ENCODE results near the gene CCDC91.

The CCDC91 gene

DNA sequence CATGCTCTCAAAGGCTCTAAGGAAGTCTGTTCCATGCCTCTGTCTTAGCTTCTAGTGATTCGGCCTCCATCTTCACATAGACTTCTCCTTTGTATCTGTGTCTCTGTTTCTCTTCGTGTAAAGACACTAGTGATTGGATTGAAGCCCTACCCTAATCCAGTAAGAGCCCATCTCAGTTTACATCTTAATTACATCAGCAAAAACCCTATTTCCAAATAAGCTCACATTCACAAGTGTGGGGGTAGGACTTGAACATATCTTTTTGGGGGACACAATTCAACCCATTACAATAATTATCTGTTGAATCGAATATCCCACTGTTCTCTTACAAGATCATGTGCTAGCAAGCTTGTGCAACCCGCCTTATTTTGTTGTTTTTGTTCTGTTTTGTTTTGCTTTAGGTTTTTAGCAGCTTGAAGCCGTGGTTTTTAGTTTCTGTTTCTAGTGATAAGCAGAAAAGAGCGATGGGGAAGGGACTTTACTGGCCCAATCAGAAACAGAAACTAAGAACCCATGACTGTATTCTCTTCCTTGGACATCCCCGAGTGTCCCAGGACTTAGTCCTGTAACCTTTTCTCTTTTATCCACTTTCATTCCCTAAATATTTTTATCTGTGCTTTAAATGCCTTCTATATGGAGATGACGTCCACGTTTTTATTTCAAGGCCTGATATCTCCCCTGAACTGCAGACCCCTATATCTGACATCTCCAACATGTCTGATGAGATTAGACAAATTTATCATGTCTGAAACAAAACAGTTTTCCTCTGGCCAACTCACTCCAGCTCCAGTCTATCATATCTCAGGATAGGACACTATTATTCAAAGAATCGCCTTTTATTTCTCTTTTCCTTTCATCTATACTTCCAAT is 353.0 kb downstream of the CCDC91 start:
- no peak for DNase-seq

DNA sequence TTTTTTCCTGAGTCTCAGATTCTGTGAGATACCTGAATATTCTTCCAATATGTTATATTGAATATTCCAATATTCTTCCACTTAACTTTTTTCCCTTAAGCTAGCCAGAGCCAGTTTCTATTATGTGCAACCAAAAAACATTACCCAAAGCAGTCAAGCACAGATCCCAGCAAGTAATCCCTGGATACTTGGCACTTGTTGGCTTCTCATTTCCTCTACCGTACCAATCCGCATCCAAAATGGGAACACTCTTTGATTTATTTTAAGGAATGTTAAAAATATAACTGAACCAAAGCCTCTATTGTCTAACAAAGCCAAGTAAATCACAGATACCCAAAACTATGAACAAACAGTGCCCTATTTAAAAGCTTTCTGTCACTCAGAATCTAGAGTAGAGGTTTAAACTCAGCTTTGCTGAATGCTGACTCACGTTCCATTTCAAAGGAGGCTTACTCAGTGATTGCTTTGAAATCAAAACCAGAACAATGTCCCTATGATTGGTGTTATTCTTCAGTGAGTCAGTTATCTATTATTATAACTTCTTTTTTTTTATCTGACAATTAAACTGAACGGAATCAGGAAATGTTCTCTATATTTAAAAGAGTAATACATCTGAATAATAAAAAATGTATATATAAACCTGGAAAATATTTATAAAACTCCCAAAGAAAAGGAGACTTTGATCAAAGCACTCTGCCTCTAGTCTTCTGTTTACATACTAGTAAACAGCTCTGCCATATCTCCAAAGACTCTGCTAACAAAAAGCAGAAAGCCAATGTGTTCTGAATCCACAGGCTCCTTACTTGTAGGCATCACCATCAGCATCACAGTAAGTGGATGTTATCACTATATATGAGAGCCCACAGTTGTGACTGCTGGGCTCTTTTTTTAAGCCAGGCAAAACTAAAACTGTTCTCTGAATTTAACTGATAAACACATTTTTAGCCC is 360.8 kb downstream of the CCDC91 start:
- no peak for DNase-seq

DNA sequence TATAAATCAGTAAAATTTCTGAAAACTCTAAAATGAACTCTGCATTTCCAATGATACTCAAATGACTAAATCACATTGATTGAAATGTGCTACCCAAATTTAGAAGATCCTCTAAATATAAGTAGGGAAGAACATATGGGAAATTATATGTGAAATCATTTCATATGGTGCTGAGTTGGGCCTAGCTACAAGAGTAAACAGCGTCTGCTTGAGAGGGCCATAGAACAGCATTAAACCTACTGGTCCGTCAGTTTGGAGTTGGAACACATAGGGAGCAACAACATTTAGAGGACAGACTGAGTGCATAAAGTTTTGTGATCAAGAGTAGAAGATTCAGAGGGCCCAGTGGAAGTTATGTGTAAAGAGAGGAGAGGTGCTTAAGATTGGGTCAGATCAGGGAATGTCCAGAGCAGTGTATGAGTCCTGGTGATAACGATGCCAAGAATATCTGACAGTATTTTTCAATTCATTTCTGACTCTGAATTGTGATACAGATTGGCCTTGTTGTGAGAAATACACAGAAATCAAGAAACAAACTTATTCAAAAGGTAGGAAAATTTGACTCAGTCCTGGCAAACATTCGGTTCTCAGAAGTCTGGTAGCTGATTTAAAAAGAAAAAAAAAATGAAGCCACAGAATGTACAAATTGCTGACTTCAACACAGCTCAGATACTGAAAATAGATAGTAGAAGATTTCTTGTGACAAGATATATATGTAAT is 362.2 kb downstream of the CCDC91 start:
- DNase-seq = no peak

DNA sequence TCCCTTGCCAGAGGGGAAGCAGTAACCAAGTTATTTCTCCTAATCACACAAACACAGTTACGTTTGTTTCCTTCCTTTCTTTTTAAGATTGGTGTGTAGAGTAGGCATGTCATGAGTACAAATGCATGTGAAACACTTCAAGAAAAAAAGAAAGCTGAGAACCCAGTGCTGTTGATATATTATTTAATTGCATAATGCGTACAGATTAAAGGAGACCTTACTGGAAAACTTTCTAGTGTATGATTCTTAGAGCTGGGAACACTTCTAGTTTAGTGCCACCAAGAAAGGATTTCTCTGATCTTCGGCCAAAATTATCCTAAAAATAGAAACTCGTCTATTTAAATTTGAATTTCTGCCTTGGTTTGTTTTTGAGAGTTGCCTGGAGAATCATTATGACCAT is 365.5 kb downstream of the CCDC91 start:
- no peak for DNase-seq

DNA sequence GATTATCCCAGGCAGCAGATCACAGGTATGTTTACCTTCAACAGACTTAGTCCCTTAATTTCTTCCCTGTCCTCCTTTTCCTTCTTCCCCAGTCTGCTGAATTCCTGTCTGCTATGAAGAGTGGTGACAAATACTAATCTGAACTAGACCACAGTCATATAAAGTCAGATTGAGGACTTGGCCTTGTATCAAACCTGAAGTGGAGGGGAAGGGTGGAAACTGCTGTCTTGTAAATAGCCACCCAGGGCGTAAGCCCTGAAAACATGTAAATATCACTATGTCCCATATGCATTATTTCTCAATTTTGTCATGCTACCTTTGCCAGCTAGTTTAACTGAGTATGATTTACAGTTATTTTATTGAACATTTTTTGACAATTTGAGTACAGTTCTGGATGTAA is 368.0 kb downstream of the CCDC91 start:
- no peak for DNase-seq

DNA sequence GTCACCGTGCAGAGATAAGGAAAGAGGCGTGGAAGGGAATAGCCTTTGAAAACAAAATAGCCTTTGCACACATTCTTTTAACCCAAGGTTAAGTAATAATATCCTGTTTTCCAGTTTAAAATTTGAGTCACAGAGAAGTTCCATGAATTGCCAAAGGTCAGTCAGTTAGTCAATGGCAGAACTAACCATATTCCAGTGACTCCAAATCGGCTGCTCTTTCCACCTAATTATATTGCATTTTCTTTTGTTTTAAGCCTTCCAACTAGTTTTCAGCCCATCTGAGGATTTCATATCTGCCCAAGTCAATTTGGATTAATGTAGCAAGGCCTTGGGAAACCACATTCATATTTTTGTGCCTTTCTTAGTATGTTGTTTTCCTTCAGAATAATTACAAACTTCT is 373.0 kb downstream of the CCDC91 start:
- no peak for DNase-seq

DNA sequence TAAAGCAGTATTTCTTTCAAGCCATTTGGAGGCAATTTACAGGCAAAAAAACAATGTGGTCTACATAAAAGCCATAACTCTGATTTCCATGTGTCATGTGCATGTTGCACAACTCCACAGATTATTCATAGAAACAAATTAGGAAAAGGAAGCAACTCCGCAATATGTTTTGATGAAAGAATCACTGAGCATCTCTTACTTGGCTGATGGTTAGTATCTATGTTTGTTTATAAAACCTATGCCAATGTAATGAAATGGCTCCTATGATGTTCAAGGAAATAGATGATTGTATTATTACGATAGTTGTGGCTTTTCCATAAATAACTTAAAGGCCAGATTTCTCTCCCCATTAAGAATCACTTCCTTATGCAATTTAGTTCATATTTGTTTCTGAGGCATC is 373.7 kb downstream of the CCDC91 start:
- no peak for DNase-seq

DNA sequence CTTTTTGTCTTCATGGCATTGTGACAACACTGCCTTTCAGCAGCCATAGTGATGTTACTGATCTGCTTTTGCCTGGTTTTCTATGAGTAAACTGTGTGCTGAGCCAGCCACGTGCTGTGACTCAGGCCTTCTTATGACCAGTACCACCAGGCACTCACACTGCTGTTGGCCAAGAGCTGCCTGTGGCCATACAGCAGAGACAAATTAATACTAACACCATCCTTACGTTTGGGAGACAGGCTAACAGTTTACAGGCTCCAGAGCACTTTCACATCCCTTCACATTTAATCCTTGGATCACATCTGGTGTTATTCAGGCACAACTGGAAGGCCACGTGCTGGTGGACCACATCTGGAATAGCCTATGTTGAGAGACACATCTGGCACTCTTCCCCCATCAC is 377.9 kb downstream of the CCDC91 start:
- no peak for DNase-seq

DNA sequence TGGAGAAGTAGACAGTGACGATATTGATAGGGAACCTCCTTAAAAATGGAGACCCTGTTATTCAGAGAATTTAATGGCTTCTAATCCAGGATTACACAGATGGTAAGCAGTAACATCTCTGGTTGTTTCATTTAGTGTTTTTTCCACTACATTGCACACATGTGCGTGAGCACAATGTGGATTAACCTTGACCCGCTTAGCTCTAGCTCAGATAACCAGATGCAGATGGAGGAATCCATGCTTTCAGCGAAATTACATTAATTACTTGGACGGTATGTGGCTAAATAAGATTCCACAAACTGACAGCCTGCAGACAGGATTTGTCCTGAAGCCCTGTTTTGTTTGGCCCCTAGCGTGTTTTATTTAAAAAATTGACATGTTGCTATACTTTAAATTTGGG is 378.4 kb downstream of the CCDC91 start:
- no peak for DNase-seq

DNA sequence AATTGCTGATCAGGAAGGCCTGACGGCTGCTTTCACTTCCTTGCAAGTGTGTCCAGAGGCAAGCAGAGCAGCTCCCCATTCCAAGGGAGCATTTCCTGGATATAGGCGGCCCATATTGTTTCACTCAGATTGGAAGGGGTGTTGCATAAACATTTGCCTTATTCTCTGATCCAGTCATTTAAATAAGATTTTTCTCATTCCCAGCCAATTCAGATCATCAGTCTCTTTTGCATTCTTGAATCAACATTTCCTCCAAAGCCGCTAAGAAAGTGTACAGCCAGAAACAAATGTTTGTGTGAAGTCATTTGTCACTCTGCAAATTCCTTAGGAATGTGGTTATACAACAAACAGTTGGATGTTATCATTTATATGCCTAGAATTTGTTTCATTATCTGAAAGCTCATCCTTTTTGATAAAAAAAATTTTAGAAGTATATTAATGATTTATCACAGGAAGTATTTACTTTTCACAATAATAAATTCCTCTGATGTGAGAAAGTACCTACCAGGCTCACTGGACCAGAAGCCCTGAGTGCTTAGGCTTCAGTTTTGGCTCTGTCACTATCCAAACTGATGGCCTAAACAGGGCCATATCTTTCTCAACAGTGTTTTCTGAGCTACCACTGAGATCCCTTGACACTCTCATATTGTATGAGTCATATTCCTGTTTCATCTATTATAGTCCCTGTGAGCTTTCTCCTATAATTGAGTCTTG is 379.6 kb downstream of the CCDC91 start:
- no peak for DNase-seq

DNA sequence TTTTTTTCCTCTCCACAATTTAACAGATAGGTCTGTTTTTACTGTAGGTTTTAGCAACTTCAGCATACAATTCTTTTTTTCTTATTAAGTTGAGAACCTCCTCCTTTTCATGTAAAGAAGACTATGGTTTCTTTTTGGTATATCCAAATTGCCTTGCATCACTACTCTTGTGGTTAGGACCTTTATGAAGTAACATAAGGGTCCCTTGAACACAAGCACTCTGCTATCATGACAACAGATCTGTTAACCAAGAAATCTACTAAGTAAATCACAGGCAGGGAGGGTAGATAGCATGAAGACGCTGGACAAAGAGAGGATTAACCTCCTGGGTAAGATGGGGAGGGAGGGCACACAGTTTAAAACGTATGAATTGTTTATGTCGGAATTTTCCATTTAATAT is 380.6 kb downstream of the CCDC91 start:
- DNase-seq = no peak

DNA sequence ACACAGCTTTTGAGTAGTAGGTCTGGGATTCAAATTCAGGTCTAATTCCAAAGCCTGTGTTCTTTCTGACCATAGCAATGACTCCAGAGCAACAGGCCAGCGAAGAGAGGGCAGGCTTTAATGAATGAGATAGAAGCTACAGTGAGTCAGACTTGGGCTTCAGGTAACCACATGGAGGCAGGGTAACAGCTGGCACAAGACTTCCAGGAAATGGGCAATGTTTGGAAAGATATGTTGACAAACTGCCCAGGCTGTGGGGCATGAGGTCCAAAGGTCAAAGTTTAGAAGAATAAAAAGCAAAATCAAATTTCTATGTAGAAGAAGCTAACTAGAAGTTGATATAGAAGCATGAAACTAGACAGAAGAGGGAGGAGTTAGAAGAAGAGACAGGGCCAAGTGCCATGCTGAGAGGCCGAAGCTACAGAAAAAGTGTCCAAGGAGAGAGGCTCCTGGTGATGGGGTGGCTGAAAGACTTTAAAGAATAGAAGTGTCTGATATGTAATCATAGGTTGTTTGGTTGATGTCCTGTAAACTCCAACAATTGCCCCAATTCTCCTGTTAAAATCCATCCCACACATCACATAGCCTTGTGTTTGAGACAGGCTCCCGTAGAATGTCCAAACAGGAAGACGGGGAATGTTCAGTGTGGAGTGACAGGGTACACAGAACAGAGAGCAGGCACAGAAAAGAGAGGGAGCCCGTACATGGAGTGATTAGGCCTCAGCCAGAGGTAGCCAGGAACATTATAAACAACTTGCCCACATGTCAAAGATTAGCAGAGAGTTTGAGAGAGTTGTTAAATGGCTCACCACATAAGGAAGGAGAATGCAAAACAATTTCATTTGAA is 384.7 kb downstream of the CCDC91 start:
- DNase-seq = no peak

DNA sequence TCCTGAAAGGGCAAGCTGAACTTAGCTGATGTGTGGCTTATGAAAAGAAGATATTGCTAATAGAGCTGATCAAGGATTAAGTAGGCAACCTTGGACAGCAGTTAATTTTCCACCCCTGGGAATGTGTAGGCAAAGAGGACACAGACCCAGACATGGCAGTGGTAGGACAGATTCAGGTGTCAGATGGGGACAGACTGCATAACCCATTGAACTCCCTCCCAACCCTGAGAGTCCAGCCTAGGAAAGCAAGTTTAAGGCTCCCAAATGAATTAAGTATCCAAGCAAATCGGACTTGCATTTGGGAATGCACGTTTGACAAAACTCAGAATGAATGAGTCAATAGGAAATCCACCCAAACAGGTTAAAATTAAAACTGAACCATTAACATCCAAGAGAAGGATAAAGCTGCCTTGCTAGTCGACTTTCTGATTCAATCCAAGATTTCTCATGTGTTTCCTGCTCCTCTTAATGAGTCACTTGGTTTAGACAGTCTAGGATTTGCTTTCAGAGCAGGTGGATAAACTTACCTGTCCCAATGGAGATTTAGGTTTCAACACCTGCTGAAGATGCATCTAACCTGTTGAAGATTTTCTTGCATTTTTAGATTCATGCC is 385.4 kb downstream of the CCDC91 start:
- DNase-seq = no peak

DNA sequence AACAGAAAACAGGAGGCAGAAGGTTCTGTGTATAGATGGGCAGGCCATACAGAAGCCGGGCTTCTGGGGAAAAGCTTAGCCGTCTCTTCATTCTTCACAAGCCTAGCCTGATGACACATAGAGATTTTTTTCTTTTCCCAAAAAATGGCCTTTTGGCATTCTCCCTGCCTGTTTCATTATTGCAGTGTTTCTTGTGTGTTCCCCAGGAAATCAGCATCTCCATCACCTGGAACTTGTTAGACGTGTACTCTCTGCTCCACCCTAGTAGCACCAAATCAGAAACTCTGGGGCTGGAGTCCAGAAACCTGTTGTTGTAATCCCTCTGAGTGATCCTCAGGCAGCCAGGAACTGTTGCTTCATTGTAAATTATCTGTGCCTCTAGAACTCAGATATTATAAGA is 388.1 kb downstream of the CCDC91 start:
- DNase-seq = no peak

DNA sequence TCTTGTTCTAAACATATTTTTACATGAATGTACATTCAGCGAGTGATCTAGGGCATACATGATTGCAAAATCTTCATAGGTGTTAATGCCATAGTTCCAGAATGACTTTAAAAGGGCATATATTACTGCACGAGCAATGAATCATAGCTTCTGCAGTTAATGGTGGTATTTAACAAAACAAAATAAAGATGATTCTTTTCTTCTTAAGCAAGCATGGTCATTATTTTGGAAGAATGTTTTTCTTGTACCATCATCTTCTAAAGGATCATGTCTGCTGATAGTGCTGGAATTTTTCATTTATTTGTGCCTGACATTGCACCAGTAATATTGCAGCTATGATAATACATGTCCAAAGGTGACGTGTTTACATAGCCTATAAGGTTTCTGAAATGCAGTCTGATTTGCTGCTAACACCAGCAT is 388.6 kb downstream of the CCDC91 start:
- DNase-seq = no peak

DNA sequence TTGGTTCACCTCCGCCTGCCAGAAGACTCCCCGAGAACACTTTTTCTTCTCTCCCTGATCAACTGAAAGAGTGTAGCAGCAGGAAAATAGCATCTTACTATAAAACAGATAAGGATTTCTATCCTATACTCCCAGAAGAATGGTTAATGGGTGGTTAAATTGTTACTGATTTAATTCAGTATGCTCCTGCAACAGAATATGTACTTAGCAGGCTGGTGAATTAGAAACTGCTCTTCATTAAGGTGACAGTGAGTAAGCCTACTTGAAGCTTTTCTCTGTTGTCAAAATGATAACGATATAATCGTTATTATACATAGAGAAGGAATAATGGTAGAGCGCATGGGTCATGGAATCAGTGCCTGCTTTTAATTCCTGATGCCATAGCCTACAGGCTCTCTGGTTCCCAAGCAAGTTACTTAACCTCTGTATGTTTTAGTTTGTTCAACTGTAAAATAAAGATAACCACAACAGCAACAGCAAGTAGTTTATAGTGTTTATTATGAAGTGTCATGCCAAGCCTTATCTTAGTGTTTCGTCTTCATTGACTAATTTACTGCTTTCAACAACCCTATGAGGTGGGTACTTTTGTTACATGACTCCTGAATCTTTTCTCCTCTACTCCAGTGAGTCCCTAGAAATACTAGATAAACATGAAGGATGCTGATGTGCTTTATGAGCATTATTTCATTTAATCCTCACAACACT is 392.6 kb downstream of the CCDC91 start:
- no peak for DNase-seq

DNA sequence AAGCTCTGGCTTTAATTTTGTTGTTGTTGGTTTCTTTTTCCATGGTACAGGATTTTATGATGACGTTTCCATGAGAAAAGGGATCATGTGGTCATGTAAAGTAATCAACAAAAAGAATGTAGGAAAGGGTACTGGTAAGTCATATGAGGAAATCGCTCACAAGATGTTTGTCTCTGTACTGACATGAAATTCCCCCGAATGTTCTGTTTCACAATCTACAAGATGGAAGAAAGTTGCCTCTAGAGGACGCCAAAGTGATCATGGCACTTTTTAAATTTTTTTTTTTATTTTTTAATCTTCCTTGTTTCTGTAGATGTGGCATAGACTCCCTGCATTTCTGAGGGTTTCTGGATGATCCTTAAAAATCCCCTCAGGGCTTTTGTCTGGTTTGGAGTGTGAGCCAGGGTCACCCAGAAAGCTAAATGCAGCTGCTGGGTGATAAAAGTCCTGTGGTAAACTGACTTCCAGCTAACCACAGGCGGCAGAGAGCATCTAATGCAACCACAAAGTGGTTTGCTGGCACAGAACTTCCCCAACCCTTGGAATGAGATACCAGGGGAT is 393.5 kb downstream of the CCDC91 start:
- DNase-seq = no peak

DNA sequence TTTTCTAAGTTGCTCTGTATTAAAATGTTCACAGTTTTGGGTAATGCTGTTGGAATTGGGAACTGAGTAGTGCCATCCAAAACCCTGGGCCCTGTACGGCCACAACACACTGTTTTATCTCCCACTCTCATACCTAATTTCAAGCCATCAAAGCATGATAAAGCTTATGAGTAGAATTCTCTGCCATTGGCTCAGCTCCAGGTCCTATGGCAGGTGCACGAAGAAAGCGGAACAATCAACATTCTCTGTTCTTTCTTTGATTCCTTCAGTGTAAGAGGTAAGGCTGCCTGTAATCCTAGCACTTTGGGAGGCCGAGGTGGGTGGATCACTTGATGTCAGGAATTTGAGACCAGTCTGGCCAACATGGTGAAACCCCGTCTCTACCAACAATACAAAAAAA is 394.9 kb downstream of the CCDC91 start:
- DNase-seq = no peak

DNA sequence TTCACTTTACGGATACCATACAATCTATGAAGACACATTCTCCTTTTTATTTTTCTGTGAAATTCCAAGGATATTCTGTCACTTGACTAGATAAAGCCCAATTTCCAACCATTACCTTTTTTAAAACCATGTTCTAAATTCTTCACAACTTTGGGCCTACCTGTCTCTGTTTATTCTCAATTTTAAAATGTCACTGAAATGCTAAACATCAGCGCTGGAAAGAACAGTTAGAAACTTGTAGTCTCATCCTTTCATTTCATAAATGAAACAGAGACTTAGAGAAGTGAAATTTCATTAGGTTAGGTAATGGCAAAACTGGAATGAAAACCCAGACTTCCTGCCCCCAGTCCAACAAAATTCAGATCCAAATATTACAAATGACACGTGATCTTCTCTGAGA is 396.2 kb downstream of the CCDC91 start:
- no peak for DNase-seq

DNA sequence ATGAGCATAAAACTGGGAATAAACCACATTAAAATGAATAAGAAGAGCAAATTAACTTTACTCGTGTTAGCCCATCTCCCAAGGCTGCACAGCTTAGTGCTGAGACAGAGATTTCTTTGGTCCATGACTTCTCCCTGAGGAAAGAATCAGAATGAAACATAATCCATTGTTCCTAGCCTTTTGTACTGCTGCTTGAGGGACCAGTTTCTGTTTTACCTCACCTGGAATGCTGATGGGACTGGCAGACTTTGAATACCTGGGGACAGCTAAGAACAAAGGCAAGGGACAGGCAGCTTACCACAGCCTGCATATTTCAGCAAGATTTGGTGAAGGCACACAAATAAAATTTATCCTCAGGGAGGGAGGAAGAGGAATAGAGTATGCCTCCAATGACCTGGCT is 401.6 kb downstream of the CCDC91 start:
- DNase-seq = no peak

Data from NCI-H526 (cell line).